Posterior vena cava (tissue), 2 donors: ENCODE measurements around the gene MVD. TPM values are rescaled to one million over a fixed set of nuclear protein-coding genes. Genes with fewer than 3 reads are reported as not detected.

Experiments used
- DNase-seq: peaks from one replicate; pipeline ENCODE4 v3.0.0-alpha.2; 2020; ENCODE audit warnings: low spot score
- intact Hi-C, 2 donors: fragments of 100-400 bp; cut with DNase I; formaldehyde crosslinking; loops; one replicate each; pipeline versions ENCODE4 v1.14.1 to v1.14.2; 2022 to 2023
- total RNA-seq, 2 donors: library from RNA; stranded (reverse); fragmentation: NEBNext Ultra II Directional; extraction: Animal tissue kit (Norgen Biotek cat#: 25700); gene quantifications; one replicate each; pipeline ENCODE4 v1.2.1, GENCODE V29; 2021
- donor health status: DM: yes; HTN: yes; CAD: no.
- donor health status: DM: yes; HTN: yes; CAD: no.

The MVD gene
- total RNA-seq, 2 donors from 2014 or later = 21.6 to 22.6 TPM

GRCh38 chr16:88698646-88699045 is 35.8 kb upstream of the MVD start:
- intact Hi-C loops = no loop called here
- no peak for DNase-seq

- no peak for DNase-seq
- intact Hi-C loops = no loop called here
Observed at GRCh38 chr16:88697831-88698615, 35.1 kb upstream of the MVD start.

DNA sequence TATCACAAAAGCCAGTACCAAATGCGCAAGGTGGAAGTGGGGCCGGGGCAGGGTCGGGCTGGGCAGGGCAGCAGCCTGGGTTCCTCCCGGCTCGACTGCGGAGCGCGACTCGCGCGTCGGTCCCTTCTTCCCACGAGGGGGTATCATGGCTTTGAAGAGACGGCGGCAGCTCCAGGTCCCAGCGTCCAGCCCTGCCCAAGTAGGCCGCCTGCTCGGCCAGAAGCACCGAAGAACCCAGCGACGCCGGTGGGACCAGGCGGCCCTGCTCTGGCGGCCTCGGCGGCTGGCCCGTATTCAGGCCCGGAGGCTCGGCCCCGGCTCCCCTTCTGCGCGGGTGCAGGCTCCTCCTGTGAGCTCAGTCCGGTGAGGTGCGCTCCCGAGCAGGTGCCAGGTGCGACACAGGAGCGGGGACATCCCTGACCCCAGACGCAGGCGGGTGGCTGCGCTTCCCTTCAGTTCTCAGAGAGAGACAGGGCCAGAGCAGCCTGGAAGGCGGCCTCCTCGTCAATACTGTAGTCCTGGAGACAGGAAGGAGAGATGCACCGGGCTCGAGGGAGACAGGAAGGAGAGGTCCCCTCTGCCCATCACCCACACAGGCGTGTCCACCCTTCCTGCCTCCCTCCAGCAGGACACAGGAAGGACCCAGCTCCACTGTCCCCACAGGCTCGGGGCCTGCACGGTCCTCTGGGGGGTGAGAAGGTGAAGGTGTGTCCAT is 34.4 kb upstream of the MVD start:
- no peak for DNase-seq
- intact Hi-C loops = no loop called here

DNA sequence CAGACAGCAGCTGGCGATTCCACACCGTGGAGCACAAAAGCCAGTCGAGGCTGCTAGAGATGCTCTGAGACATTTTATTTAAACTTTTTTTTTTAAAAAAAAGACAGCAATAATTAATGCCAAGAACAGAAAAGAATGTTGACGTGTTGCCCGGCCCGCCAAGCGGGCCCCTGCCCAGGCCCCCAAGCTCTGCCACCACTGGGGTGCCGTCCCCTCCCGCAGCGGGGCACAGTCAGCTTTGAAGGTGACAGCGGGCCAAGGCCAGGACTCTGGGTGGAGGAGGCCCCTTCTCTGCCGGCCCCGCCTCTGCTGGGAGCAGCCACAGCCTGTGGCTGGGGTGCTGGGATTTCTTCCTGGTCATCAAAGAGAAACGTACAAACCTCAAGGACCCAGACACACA is 33.5 kb upstream of the MVD start:
- intact Hi-C loops = no loop called here
- DNase-seq = no peak

- DNase-seq = no peak
- intact Hi-C loops = no loop called here
Observed at GRCh38 chr16:88695753-88696152, 32.9 kb upstream of the MVD start.

GRCh38 chr16:88695218-88695617 is 32.3 kb upstream of the MVD start:
- intact Hi-C loops = no loop called here
- no peak for DNase-seq

DNA sequence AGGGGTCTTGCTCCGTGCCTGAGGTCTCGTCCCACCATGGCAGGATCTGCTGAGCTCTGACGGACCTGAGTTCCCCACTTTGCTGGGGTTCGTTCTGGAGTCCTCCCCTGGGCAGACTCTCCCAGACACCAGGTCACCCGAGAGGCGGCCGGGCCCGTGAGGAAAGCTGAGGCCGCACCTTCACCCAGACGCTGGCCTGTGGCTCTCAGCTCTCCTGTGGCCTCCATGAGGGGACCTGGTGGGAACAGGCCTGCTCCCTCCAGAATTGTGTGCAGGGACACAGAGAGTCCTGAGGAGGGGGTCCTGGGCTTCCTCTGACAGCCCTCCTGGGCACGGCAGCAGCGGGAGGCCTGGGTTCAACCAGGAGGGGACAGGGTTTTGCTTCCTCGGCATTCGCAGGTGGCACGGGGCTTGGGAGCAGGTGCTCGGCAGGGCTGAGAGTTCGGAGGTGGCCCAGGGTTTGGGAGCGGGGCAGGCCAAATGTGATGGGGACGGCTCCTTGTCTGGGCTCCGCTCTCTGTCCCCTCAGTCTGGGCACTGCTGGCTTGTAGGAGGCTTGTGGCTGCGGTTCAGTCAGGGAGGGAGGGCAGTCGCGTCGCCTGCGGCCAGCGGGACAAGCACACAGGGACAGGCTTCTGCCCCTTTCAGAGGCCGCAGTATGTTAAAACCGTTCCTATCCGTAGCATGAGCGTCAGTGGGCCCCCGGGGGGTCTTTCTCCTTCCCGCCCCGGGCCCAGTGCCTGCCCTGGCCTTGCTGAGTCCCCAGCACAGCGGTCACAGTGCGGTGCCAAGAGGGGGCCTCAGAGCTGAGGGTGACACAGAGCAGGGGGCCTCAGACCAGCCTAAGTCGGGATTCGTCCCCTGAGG is 31.6 kb upstream of the MVD start:
- no peak for DNase-seq
- intact Hi-C loops = no loop called here

DNA sequence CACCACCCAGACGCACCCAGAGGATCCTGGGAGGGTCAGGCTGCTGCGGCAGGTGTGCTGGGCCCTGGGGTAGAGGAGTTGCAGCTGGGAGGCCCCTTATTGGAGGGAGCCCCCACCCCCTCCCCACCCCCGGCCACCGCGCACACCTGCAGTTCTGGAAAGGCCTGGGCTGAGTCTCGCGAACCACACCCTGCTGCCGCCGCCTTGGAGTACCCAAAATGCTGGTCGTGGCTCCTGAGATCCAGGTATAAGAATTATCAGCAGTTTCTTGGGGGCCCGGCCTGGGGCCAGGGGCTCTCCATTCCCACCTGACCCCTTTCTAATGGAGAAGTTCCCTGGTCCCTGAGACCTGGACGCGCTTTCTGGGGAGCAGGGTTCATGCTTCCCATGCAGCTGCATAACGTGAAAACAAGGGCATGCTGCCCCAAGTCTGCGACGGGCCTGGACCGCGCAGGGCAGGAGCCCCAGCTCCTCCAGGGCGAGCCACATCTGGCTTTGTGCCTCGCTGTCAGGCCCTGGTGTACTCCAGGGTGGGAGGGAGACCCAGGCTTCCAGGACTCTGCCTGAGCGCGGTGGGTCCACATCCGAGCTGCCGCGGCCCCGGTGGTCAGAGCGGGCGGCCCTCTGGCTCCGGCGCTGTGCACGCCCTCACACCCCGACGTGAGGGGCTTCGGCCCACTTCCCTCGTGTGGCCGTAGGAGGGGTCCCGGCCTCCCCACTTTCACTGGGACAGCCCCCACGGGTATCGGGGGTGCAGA is 30.7 kb upstream of the MVD start:
- no peak for DNase-seq

DNA sequence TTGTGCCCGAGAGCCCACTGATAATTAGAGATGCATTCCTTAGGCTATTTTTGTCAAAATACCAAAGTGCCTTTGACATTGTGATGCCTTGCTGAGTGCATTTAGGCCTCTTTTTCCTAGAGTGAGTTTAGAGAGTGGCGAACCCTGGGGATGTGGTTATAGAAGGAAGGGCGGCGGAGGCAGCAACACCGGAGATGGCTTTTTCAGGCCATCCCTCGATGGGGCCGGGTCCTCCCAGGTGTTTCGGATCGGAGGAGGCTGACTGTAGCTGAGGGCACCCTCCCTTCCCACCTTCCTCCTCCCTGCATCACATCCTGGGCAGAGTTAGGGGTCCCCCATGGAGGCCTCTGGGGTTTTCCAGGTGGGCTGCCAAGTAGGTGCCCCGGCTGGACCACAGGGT is 30.0 kb upstream of the MVD start:
- no peak for DNase-seq
- intact Hi-C loops = no loop called here

More for the DNA sequence above, 30.7 kb upstream of the MVD start:
- intact Hi-C loops = no loop called here

DNA sequence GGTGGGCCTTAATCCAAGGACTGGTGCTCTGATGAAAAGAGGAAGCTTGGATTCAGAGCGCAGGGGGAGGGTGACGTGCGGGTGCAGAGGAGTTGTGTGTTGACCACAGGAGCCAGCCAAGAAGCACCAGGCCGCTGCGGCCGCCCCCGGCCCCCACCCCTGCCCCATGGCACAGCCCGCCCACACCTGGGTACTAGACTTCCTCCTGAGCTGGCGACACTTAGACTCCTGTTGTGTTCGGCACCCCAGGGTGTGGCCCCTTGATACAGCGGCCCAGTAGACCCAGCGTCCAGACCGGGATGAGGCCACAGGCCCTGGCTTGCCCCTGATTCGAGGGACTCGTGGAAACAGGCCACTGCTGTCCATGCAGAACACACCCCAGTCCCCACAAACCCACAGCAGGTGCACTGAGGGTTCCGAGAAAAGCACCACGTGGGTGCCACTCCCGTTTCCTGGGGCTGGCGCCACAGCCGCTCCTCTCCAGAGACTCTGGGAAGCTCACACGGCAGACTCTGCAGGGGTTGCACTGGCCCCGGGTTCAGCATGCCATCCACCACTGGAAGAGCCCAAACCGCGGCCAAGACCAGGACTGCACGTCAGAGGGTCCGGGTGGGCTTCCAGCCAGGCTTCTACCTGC is 29.2 kb upstream of the MVD start:
- intact Hi-C loops = no loop called here
- DNase-seq = no peak

DNA sequence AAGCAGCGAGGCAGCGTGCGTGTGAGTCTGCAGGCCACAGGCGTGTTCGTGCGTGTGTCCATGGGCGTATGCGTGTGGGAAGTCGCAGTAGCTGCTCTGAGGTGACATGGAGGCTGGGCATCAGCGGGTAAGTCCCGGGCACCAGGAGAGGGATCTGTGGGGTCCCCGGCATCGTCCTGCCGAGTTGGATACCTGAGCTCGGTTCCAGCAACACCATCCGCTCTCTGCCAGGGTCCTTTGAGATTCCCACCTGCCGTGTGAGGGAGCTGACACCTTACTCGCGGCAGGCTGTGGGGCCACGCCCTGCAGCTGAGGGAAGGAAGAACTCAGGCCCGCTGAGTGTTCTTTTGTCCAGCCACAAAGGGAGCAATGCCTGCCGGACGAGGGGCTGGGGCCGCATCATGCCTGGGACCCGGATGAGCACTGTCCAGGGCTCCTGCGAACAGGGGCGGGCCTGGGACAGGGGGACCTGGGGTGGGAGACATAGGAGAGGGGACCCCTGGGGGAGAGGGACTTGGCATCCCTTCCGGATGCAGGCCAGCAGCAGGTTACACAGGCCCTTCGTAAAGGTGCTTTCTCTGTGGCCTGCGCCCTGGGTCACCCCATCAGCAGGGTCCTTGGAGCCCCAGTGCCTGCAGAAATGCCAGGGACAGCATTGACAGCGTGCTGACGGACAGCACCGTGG is 28.4 kb upstream of the MVD start:
- DNase-seq = no peak
- intact Hi-C loops = no loop called here

DNA sequence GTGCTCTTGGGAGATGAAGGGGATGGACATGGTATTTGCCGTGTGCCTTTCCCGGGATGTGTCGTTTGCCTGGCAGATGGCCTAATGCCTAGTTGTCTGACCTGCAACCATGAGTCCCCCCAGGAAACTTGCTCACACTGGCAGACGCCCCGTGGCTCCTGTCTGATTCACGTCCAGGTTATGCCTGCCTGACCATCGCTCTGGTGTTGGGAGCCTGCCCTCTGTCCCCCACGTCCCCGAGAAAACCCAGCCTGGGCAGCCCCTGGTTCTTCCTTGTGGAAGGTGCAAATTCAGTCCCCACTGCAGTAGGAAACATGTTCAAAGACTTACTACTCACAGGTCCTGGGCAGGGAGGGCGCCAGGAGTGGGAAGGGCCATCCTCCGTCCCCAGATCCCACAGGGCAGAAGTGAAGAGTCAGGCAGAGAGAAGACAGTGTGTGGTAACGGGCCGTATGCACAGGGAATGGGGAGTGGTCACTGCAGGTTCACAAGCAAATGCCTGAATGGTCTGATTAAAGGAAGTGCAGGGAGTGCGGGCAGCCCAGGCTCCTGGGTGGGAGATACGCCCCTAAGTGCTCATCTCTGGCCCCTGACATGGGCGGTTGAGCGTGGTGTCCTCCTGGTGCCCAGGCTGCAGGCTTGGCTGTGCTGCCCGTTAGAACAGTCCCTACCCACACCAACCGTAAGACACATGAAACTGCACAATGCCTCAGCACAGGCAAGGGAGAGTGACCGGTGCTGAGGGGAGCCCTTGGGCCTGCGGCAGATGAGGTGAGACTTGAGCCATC is 27.6 kb upstream of the MVD start:
- intact Hi-C loops = no loop called here
- no peak for DNase-seq

- intact Hi-C loops = no loop called here
- DNase-seq = no peak
Observed at GRCh38 chr16:88688013-88688778, 25.3 kb upstream of the MVD start.

- intact Hi-C loops = no loop called here
- no peak for DNase-seq
Observed at GRCh38 chr16:88687676-88688012, 24.8 kb upstream of the MVD start.

DNA sequence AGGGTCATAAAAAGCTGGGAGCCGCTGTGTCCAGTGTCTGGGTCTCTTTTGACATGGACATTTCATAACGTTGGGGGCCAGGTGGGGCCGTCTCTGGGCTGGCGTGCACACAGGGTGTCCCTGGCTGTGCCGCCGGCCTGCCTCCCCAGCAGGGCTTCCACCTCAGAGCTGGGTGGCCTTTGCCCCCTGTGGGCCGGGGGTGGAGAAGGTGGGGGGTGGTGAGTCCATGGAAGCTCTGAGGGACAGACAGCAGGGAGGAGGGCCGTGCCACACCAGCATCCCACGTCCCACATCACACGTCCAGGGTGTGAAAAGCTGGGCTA is 24.3 kb upstream of the MVD start:
- intact Hi-C loops = no loop called here
- DNase-seq = no peak

GRCh38 chr16:88686439-88687253 is 23.8 kb upstream of the MVD start, which contains the start of gene SNAI3:
Gene SNAI3 (minus strand): TSS chr16:88686507. CDS start chr16:88686406, 101 bp downstream.
- DNase-seq = peak; percentile 93

More at GRCh38 chr16:88686439-88687253, 23.8 kb upstream of the MVD start, which contains the start of gene SNAI3:
- intact Hi-C loops = no loop called here
